HepG2 (cell line): ENCODE measurements around the gene SLC11A1. TPM values are rescaled to one million over a fixed set of nuclear protein-coding genes. Genes with fewer than 3 reads are reported as not detected.

Source experiments
- ARNTL ChIP-seq: sonication (generic); formaldehyde crosslinking; IDR thresholded peaks from 2 replicates; pipeline ENCODE4 v1.4.0; 2020; ENCODE audit warnings: mild to moderate bottlenecking, missing genetic modification reagents
- GZF1 ChIP-seq: sonication (generic); formaldehyde crosslinking; IDR thresholded peaks from 2 replicates; pipeline ENCODE4 v1.5.1; 2020; ENCODE audit warnings: mild to moderate bottlenecking, missing genetic modification reagents
- HCFC1 ChIP-seq: fragments of 150-350 bp; IDR thresholded peaks from 2 replicates; pipeline ENCODE4 v1.6.1; 2014; ENCODE audit warnings: low read depth, low read length
- NPAS2 ChIP-seq: sonication (generic); formaldehyde crosslinking; IDR thresholded peaks from 2 replicates; pipeline ENCODE4 v1.8.0; 2022; ENCODE audit warnings: mild to moderate bottlenecking, missing genetic modification reagents, borderline replicate concordance
- NR2F6 ChIP-seq, 2 experiments: IDR thresholded peaks; 2 replicates each; pipeline ENCODE4 v1.6.1; 2016; ENCODE audit warnings: antibody characterized with exemption in 1 of 2, mild to moderate bottlenecking in 1 of 2
- SOX5 ChIP-seq: IDR thresholded peaks from 2 replicates; pipeline ENCODE4 v1.6.1; 2016; ENCODE audit warnings: borderline replicate concordance
- ZFP36L2 ChIP-seq: sonication (generic); formaldehyde crosslinking; IDR thresholded peaks from 2 replicates; pipeline ENCODE4 v1.4.0; 2020; ENCODE audit warnings: missing genetic modification reagents
- ZNF776 ChIP-seq: sonication (generic); formaldehyde crosslinking; IDR thresholded peaks from 2 replicates; pipeline ENCODE4 v1.4.0; 2020; ENCODE audit warnings: mild to moderate bottlenecking, missing genetic modification reagents
- polyA plus RNA-seq, 8 experiments: library from polyadenylated mRNA; depleted of rRNA in 3 of 8; stranded (reverse) in 7 of 8; unstranded in 1 of 8; fragments of >200 nt; fragmentation: Illumina TruSeq in 4 of 8; extraction: Trizol in 4 of 8; gene quantifications; 2 replicates each; pipeline versions ENCODE4 v1.2.1 to v1.2.3, GENCODE V29; 2011 to 2016; ENCODE audit warnings: low read depth in 4 of 8, missing spikeins in 1 of 8, mixed read lengths in 1 of 8; ENCODE audit not compliant: insufficient read depth in 1 of 8
- total RNA-seq, 5 experiments: library from RNA; depleted of rRNA; stranded (reverse); fragments of >200 nt; fragmentation: Illumina TruSeq; extraction: Trizol; gene quantifications; 2 replicates each; pipeline ENCODE4 v1.2.3, GENCODE V29; 2016; ENCODE audit warnings: low read depth in 1 of 5
- TF ChIP-seq, protein P1 (sequence below), 2 experiments: sonication (generic) in 1 of 2; formaldehyde crosslinking in 1 of 2; IDR thresholded peaks; 2 replicates each; pipeline versions ENCODE4 v1.4.0 to v1.6.1; 2016 to 2020; ENCODE audit warnings: borderline replicate concordance in 1 of 2, low read depth in 1 of 2, mild to moderate bottlenecking in 1 of 2, missing genetic modification reagents in 1 of 2
- TF ChIP-seq, protein P2 (sequence below): sonication (generic); formaldehyde crosslinking; IDR thresholded peaks from 2 replicates; pipeline ENCODE4; 2020; ENCODE audit warnings: missing genetic modification reagents, mild to moderate bottlenecking, borderline replicate concordance
- TF ChIP-seq, protein P3 (sequence below): sonication (generic); formaldehyde crosslinking; IDR thresholded peaks from 2 replicates; pipeline ENCODE4 v1.4.0; 2020; ENCODE audit warnings: missing genetic modification reagents
- TF ChIP-seq, protein P4 (sequence below): sonication (generic); formaldehyde crosslinking; IDR thresholded peaks from 2 replicates; pipeline ENCODE4 v1.8.0; 2022; ENCODE audit warnings: mild to moderate bottlenecking, missing genetic modification reagents; ENCODE audit not compliant: insufficient replicate concordance

Gene SLC11A1
- total and polyA plus RNA-seq, 2 of the 13 experiments (the other 11 are each of a cell fraction or from before 2014, with no cell fraction given) = 0.33 to 2.3 TPM

DNA sequence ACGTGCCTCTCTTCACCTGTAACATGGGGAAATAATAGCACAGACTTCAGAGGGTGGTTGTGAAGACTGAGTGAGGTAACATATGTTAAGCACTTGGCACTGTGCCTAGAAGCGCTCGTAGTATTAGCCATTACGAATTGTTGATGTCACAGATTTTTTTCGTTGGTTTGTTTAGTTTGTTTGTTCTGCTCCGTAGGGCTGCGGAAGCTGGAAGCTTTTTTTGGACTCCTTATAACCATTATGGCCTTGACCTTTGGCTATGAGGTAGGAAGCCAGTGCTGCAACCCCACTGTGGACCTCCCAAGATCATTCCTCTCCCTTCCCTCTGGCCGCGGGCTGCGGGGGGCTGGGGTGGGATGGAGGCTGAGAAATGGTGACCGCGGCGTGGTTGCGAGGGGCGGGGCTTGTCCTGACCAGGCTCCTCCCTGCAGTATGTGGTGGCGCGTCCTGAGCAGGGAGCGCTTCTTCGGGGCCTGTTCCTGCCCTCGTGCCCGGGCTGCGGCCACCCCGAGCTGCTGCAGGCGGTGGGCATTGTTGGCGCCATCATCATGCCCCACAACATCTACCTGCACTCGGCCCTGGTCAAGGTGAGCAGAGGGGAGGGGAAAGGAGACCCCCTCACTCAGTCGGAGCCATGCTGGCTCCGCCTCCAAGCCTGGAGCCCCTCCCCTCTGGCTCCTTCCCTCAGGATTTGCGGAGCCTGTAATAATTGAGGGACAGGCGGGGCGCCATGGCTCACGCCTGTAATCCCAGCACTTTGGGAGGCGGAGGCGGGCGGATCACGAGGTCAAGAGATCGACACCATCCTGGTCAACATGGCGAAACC is 5.5 kb downstream of the SLC11A1 start (continued):
- TF ChIP-seq GZF1 (CRISPR knock-in tag) = no peak
- TF ChIP-seq, protein P1, sequence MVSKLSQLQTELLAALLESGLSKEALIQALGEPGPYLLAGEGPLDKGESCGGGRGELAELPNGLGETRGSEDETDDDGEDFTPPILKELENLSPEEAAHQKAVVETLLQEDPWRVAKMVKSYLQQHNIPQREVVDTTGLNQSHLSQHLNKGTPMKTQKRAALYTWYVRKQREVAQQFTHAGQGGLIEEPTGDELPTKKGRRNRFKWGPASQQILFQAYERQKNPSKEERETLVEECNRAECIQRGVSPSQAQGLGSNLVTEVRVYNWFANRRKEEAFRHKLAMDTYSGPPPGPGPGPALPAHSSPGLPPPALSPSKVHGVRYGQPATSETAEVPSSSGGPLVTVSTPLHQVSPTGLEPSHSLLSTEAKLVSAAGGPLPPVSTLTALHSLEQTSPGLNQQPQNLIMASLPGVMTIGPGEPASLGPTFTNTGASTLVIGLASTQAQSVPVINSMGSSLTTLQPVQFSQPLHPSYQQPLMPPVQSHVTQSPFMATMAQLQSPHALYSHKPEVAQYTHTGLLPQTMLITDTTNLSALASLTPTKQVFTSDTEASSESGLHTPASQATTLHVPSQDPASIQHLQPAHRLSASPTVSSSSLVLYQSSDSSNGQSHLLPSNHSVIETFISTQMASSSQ (IDR thresholded peaks at IDR 0.05; ENCODE audit: low read depth) = no peak
- TF ChIP-seq, protein P1 (CRISPR knock-in tag; IDR thresholded peaks at IDR 0.05; ENCODE audit: borderline replicate concordance) = peak; percentile 63; the same call in 1 of the 2 replicates
- TF ChIP-seq, protein P2, sequence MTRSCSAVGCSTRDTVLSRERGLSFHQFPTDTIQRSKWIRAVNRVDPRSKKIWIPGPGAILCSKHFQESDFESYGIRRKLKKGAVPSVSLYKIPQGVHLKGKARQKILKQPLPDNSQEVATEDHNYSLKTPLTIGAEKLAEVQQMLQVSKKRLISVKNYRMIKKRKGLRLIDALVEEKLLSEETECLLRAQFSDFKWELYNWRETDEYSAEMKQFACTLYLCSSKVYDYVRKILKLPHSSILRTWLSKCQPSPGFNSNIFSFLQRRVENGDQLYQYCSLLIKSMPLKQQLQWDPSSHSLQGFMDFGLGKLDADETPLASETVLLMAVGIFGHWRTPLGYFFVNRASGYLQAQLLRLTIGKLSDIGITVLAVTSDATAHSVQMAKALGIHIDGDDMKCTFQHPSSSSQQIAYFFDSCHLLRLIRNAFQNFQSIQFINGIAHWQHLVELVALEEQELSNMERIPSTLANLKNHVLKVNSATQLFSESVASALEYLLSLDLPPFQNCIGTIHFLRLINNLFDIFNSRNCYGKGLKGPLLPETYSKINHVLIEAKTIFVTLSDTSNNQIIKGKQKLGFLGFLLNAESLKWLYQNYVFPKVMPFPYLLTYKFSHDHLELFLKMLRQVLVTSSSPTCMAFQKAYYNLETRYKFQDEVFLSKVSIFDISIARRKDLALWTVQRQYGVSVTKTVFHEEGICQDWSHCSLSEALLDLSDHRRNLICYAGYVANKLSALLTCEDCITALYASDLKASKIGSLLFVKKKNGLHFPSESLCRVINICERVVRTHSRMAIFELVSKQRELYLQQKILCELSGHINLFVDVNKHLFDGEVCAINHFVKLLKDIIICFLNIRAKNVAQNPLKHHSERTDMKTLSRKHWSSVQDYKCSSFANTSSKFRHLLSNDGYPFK = no peak
- TF ChIP-seq, protein P3, sequence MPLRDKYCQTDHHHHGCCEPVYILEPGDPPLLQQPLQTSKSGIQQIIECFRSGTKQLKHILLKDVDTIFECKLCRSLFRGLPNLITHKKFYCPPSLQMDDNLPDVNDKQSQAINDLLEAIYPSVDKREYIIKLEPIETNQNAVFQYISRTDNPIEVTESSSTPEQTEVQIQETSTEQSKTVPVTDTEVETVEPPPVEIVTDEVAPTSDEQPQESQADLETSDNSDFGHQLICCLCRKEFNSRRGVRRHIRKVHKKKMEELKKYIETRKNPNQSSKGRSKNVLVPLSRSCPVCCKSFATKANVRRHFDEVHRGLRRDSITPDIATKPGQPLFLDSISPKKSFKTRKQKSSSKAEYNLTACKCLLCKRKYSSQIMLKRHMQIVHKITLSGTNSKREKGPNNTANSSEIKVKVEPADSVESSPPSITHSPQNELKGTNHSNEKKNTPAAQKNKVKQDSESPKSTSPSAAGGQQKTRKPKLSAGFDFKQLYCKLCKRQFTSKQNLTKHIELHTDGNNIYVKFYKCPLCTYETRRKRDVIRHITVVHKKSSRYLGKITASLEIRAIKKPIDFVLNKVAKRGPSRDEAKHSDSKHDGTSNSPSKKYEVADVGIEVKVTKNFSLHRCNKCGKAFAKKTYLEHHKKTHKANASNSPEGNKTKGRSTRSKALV (CRISPR knock-in tag) = no peak
- TF ChIP-seq, protein P4, sequence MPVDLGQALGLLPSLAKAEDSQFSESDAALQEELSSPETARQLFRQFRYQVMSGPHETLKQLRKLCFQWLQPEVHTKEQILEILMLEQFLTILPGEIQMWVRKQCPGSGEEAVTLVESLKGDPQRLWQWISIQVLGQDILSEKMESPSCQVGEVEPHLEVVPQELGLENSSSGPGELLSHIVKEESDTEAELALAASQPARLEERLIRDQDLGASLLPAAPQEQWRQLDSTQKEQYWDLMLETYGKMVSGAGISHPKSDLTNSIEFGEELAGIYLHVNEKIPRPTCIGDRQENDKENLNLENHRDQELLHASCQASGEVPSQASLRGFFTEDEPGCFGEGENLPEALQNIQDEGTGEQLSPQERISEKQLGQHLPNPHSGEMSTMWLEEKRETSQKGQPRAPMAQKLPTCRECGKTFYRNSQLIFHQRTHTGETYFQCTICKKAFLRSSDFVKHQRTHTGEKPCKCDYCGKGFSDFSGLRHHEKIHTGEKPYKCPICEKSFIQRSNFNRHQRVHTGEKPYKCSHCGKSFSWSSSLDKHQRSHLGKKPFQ (CRISPR knock-in tag) = no peak
- TF ChIP-seq ARNTL (CRISPR knock-in tag) = no peak
- TF ChIP-seq NPAS2 (CRISPR knock-in tag) = no peak
- peak; percentile 40; the same call in 1 of the 2 replicates for TF ChIP-seq SOX5 (CRISPR knock-in tag)
- no peak for TF ChIP-seq ZNF776 (CRISPR knock-in tag)
- TF ChIP-seq NR2F6 (IDR thresholded peaks at IDR 0.05) = peak; percentile 89
- peak; percentile 86; the same call in 1 of the 2 replicates for TF ChIP-seq NR2F6 (CRISPR knock-in tag; IDR thresholded peaks at IDR 0.05)
- TF ChIP-seq HCFC1 = no peak
- no peak for TF ChIP-seq ZFP36L2 (CRISPR knock-in tag)
